ENCODE measurements around the gene BBS9. TPM values are rescaled to one million over a fixed set of nuclear protein-coding genes. Genes with fewer than 3 reads are reported as not detected.

BBS9 gene
- total RNA-seq, 1 donor from 2014 or later, result 76.1 TPM

GRCh38 chr7:33127085-33127484 is 2.3 kb upstream of the BBS9 start:
- no peak for DNase-seq (ENCODE audit: low spot score)

- no peak for DNase-seq (ENCODE audit: low spot score)
Observed at GRCh38 chr7:33128631-33128989, 754 bp upstream of the BBS9 start.

GRCh38 chr7:33129806-33130153 is 416 bp downstream of the BBS9 start:
- no peak for DNase-seq (ENCODE audit: low spot score)

GRCh38 chr7:33130184-33130583 is 820 bp downstream of the BBS9 start:
- DNase-seq (ENCODE audit: low spot score), result no peak

- no peak for DNase-seq (ENCODE audit: low spot score)
Observed at GRCh38 chr7:33137103-33137502, 7.7 kb downstream of the BBS9 start.

GRCh38 chr7:33142585-33142984 is 13.2 kb downstream of the BBS9 start:
- DNase-seq (ENCODE audit: low spot score), result no peak

GRCh38 chr7:33143996-33144718 is 14.8 kb downstream of the BBS9 start:
- no peak for DNase-seq (ENCODE audit: low spot score)

- no peak for DNase-seq (ENCODE audit: low spot score)
Observed at GRCh38 chr7:33145156-33145555, 15.8 kb downstream of the BBS9 start.

- DNase-seq (ENCODE audit: low spot score), result no peak
Observed at GRCh38 chr7:33152087-33152486, 22.7 kb downstream of the BBS9 start.

GRCh38 chr7:33155811-33156210 is 26.4 kb downstream of the BBS9 start:
- DNase-seq (ENCODE audit: low spot score), result no peak

GRCh38 chr7:33156441-33156840 is 27.1 kb downstream of the BBS9 start:
- DNase-seq (ENCODE audit: low spot score), result no peak

GRCh38 chr7:33157311-33157710 is 27.9 kb downstream of the BBS9 start:
- DNase-seq (ENCODE audit: low spot score), result no peak

- DNase-seq (ENCODE audit: low spot score), result no peak
Observed at GRCh38 chr7:33157781-33158180, 28.4 kb downstream of the BBS9 start.

- no peak for DNase-seq (ENCODE audit: low spot score)
Observed at GRCh38 chr7:33177876-33178275, 48.5 kb downstream of the BBS9 start.

- no peak for DNase-seq (ENCODE audit: low spot score)
Observed at GRCh38 chr7:33179519-33179918, 50.2 kb downstream of the BBS9 start.

- DNase-seq (ENCODE audit: low spot score), result peak; percentile 80
Observed at GRCh38 chr7:33183504-33183903, 54.1 kb downstream of the BBS9 start.

GRCh38 chr7:33184828-33185227 is 55.5 kb downstream of the BBS9 start:
- no peak for DNase-seq (ENCODE audit: low spot score)

GRCh38 chr7:33185786-33186185 is 56.4 kb downstream of the BBS9 start:
- DNase-seq (ENCODE audit: low spot score), result peak; percentile 71

GRCh38 chr7:33186192-33186591 is 56.8 kb downstream of the BBS9 start:
- peak; percentile 20 for DNase-seq (ENCODE audit: low spot score)

GRCh38 chr7:33190688-33191304 is 61.4 kb downstream of the BBS9 start:
- no peak for DNase-seq (ENCODE audit: low spot score)

- no peak for DNase-seq (ENCODE audit: low spot score)
Observed at GRCh38 chr7:33191340-33191739, 62.0 kb downstream of the BBS9 start.

- no peak for DNase-seq (ENCODE audit: low spot score)
Observed at GRCh38 chr7:33192695-33193291, 63.4 kb downstream of the BBS9 start.

GRCh38 chr7:33193308-33193864 is 64.0 kb downstream of the BBS9 start:
- DNase-seq (ENCODE audit: low spot score), result no peak
